WTC11 (cell line): ENCODE measurements around the gene IRF2BP2. TPM values are rescaled to one million over a fixed set of nuclear protein-coding genes. Genes with fewer than 3 reads are reported as not detected.

Source experiments
- ATAC-seq: fragments of 200-7000 bp; cut with Tn5 transposase; 2 replicates; pipeline ENCODE4 v1.10.0; 2021; ENCODE audit warnings: mild to moderate bottlenecking, moderate library complexity
- CTCF ChIA-PET: fragments of 300-600 bp; sonication (Branson Sonifier 250); formaldehyde crosslinking; loops from one replicate; lab custom pipeline; 2021; ENCODE audit warnings: antibody characterized with exemption; lab: Charles Lee
- POLR2A ChIA-PET: fragments of 350-600 bp; sonication (Branson Sonifier 250); formaldehyde crosslinking; loops from one replicate; lab custom pipeline; 2021; ENCODE audit warnings: antibody characterized with exemption; lab: Charles Lee
- DNase-seq: peaks from one replicate; pipeline ENCODE4 v3.0.0; 2021; ENCODE audit warnings: low spot score
- H3K27ac Mint-ChIP-seq: 2 replicates; pipeline ENCODE4 v1.8.0; 2021; ENCODE audit warnings: mixed read lengths
- H3K27me3 Mint-ChIP-seq: 2 replicates; pipeline ENCODE4 v1.8.0; 2021; ENCODE audit warnings: low read depth, mild to moderate bottlenecking, moderate library complexity, mixed read lengths
- H3K36me3 Mint-ChIP-seq: 2 replicates; pipeline ENCODE4 v1.8.0; 2021; ENCODE audit warnings: mixed read lengths
- H3K4me1 Mint-ChIP-seq: 2 replicates; pipeline ENCODE4 v1.8.0; 2022; ENCODE audit warnings: mixed read lengths
- H3K4me3 Mint-ChIP-seq: 2 replicates; pipeline ENCODE4 v1.8.0; 2021; ENCODE audit warnings: mild to moderate bottlenecking, moderate library complexity, mixed read lengths
- H3K9me3 Mint-ChIP-seq: 2 replicates; pipeline ENCODE4 v1.8.0; 2021; ENCODE audit warnings: mixed read lengths
- AR ChIP-seq: fragments of 250-450 bp; sonication (Bioruptor Pico); IDR thresholded peaks from 2 replicates; pipeline ENCODE4 v1.9.0; 2021; ENCODE audit warnings: mild to moderate bottlenecking
- ATF6 ChIP-seq: sonication (generic); formaldehyde crosslinking; IDR thresholded peaks from 2 replicates; pipeline ENCODE4 v1.8.1; 2023; ENCODE audit warnings: mild to moderate bottlenecking, missing genetic modification reagents
- ELF4 ChIP-seq: sonication (generic); formaldehyde crosslinking; IDR thresholded peaks from 2 replicates; pipeline ENCODE4 v1.8.1; 2022; ENCODE audit warnings: low read depth, mild to moderate bottlenecking, moderate library complexity, missing genetic modification reagents
- ESRRA ChIP-seq: sonication (generic); formaldehyde crosslinking; IDR thresholded peaks from 2 replicates; pipeline ENCODE4 v1.8.1; 2022; ENCODE audit warnings: mild to moderate bottlenecking, missing genetic modification reagents, borderline replicate concordance
- GRHL2 ChIP-seq: fragments of 250-450 bp; sonication (Bioruptor Pico); IDR thresholded peaks from 2 replicates; pipeline ENCODE4 v1.8.0; 2022; ENCODE audit warnings: mild to moderate bottlenecking, moderate library complexity; ENCODE audit not compliant: insufficient replicate concordance, severe bottlenecking
- HMGXB4 ChIP-seq: sonication (generic); formaldehyde crosslinking; IDR thresholded peaks from 2 replicates; pipeline ENCODE4 v1.8.1; 2023; ENCODE audit warnings: mild to moderate bottlenecking, moderate library complexity, missing genetic modification reagents
- TEAD1 ChIP-seq: sonication (generic); formaldehyde crosslinking; IDR thresholded peaks from 2 replicates; pipeline ENCODE4 v1.8.0; 2022; ENCODE audit warnings: mild to moderate bottlenecking, missing genetic modification reagents
- ZNF425 ChIP-seq: fragments of 250-450 bp; sonication (Bioruptor Pico); conservative IDR thresholded peaks from 2 replicates; pipeline ENCODE4 v1.9.0; 2021; ENCODE audit warnings: mild to moderate bottlenecking
- total RNA-seq: library from RNA; stranded (reverse); gene quantifications from 3 replicates; pipeline ENCODE4 v1.2.3, GENCODE V29; 2021
- TF ChIP-seq, protein P1 (sequence below): sonication (generic); formaldehyde crosslinking; IDR thresholded peaks from 2 replicates; pipeline ENCODE4 v1.8.0; 2022; ENCODE audit warnings: mild to moderate bottlenecking, missing genetic modification reagents
- TF ChIP-seq, protein P2 (sequence below): sonication (generic); formaldehyde crosslinking; IDR thresholded peaks from 2 replicates; pipeline ENCODE4 v1.8.1; 2023; ENCODE audit warnings: mild to moderate bottlenecking, missing genetic modification reagents

Gene IRF2BP2
- total RNA-seq, 1 experiment from 2014 or later, result 70.9 TPM

GRCh38 chr1:234603221-234604204, 6.5 kb downstream of the IRF2BP2 start:
- no peaks in the 10 kb centered on the region for H3K27me3 Mint-ChIP-seq

DNA sequence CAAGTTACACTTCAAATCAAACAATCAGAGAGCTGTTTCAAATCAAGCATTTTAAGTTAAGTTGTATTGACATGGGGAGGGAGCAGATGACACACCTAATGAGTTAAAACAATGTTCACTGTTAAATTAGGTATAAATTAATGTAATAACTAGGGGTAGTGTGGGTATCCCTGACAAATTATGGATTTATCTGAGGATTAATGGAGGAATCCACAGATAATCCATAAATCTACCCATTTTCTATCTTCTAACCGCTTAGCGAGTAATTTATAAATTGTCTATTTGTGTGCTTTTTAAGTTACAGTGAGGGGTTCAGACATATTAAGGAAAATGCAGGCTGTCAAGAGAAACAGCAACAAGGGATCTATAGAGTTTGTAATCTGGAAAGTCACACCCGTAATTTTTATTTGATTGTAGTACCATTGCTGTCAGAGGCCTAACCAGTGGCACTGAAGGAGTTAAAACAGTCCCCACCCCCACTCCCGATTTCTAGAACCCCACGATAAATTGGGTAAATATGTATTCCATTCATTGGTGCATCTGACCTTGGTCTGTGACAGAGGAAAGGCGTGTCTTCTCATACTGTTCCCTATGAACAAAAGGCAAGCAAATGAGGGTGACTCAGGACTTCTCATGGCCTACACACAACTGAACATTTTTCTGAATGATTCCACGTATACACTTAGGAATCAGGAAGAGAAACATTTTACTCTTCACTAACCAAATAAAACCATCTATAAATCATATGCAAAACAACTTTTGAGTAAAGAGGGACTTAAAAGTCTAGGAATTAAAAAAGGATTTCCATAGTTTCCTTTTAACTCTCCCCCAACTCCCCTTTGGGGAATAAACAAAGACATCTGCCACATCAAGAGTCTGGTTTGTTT, 7.4 kb downstream of the IRF2BP2 start:
- no peak for ATAC-seq
- Mint-ChIP-seq H3K4me1 (peaks cover 85% of the 10 kb centered on the region), H3K4me3 (peak overlapping the region; percentile 48), H3K27ac (peak overlapping the region; percentile 94), H3K9me3 (no peaks in the 10 kb centered on the region), H3K27me3 (no peaks in the 10 kb centered on the region), H3K36me3 (peaks cover 29% of the 10 kb centered on the region)
- TF ChIP-seq GRHL2 (no peak), ELF4 (CRISPR knock-in tag) (no peak), TEAD1 (CRISPR knock-in tag) (no peak), AR (no peak), ZNF425 (CRISPR knock-in tag) (no peak)
- TF ChIP-seq, protein P1, sequence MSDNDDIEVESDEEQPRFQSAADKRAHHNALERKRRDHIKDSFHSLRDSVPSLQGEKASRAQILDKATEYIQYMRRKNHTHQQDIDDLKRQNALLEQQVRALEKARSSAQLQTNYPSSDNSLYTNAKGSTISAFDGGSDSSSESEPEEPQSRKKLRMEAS (CRISPR knock-in tag), result no peak
- TF ChIP-seq, protein P2, sequence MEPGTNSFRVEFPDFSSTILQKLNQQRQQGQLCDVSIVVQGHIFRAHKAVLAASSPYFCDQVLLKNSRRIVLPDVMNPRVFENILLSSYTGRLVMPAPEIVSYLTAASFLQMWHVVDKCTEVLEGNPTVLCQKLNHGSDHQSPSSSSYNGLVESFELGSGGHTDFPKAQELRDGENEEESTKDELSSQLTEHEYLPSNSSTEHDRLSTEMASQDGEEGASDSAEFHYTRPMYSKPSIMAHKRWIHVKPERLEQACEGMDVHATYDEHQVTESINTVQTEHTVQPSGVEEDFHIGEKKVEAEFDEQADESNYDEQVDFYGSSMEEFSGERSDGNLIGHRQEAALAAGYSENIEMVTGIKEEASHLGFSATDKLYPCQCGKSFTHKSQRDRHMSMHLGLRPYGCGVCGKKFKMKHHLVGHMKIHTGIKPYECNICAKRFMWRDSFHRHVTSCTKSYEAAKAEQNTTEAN (CRISPR knock-in tag), result no peak
- ChIA-PET CTCF (interaction anchor here (2.4 kb wide), 1 partner anchor 481 kb away, joined by 8 read pairs; no protein-coding TSS in a partner anchor), POLR2A (interaction anchor here (3.1 kb wide), 1 partner anchor 8 kb away, joined by 30 read pairs; the partner anchor contains the start of gene IRF2BP2)
- no peak for DNase-seq

More at GRCh38 chr1:234603221-234604204, 6.5 kb downstream of the IRF2BP2 start:
- ChIA-PET CTCF (interaction anchor here (0.7 to 2.3 kb wide), 5 partner anchors 103 to 501 kb away, joined by 3 to 7 read pairs (median 3); no protein-coding TSS in a partner anchor), POLR2A (no interaction called here)
- peaks cover 37% of the 10 kb centered on the region for H3K36me3 Mint-ChIP-seq
- DNase-seq, result no peak
- H3K4me3 Mint-ChIP-seq, result peak overlapping the region; percentile 85
- no peak for ATAC-seq
- no peaks in the 10 kb centered on the region for H3K9me3 Mint-ChIP-seq
- peaks cover 91% of the 10 kb centered on the region for H3K4me1 Mint-ChIP-seq
- H3K27ac Mint-ChIP-seq, result peak overlapping the region; percentile 94
- TF ChIP-seq ESRRA (CRISPR knock-in tag) (no peak), HMGXB4 (no peak), ATF6 (CRISPR knock-in tag) (no peak)
